ENCODE data around the gene PDK2.

The PDK2 gene

DNA sequence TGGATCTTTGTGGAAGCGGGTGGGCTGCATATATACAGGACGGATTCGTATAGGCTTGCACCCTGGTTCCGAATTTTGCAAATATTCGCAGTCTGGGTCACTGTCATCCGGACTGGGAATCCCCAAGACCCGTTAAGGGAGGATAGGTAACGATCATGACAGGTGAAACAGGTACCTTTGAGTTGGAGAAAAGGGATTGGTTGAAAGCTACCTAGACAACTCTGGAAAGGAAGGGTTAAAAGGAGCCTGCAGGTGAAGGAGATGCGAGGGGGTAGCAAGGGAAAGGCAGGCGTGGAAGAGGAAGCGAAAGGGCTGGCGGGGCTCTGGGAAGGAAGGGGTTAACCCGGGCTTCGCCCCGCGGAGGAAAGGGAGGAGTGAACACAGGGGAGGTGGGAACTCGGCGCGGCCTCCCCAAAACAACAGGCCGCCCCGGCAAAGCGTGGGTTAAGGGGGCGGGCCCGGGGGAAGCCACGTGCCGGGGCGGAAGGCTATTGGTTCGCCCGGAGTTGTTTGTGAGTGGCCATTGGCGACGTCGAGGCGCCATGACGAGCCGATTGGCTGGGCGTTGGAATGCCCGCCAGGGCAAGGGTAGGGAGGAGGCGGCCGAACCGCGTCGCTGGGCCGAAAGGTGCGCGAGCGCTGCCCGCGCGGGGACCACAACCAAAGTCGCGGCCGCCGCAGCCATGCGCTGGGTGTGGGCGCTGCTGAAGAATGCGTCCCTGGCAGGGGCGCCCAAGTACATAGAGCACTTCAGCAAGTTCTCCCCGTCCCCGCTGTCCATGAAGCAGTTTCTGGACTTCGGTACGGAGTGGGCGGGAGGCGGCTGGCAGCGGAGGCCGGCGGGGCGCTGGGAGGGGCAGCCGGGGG is at the start of gene PDK2:
PDK2 (plus strand) TSS at position 599 of the 867 bp plus-strand sequence; CDS start at position 684, 85 bp downstream.
- peak; percentile 96 for DNase-seq

DNA sequence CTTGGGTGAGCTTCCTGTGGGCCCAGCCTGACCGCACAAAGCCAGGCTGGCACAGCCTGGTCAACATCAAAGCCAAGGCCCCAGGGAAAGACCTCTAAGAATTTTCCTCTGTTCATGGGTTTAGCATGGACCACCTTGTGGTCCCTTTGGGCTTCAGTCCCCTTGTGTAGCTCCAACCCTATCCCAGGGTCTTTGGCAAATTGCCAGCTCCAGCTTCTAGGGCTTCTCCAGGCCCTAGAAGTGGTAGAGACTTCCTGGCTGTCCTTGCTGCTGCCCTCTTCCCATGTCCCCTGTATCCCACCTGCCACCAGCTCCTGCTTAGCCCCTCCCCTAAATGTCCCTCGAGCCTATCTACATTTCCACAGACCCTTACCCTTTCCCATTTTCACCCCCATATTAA is 49.0 kb upstream of the PDK2 start:
- DNase-seq, result no peak

DNA sequence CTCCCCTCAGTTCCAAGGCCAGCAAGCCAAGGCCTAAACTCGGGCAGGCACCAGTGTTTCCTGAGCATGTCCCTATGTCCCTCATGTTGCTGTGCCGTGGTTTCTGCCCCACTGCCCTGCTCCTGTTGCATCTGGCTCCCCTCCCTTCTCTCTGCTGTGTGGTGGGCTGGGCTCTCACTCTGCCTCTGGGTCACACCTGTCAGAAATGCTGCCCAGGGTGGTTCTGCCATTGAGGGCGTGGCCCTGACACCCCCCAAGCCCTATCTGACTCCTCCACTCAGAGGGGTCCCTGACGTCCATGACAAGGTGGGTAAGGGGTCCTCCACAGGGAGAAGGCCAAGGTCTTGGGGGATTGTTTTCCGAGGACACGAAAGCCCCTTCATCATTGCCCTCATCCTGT is 48.5 kb upstream of the PDK2 start:
- no peak for DNase-seq

DNA sequence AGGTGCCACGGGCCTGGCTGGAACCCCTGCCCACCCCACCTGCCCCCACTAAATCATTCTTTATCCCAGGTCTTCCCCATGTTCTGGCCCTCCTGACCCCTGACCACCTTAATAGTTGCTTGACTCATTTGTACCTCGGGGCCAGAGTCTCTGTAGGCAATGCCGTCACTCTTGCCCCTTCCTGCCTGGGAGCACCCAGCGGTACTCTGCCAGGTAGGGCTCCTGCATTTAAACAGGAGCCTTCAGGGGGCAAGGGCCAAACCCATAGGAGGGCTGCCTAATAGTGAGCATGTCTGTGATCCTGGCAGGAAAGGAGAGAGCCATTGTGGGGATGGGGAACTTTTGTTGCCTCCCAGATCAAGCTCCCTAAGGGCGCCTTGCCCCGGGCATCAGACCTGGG is 48.1 kb upstream of the PDK2 start:
- no peak for DNase-seq

DNA sequence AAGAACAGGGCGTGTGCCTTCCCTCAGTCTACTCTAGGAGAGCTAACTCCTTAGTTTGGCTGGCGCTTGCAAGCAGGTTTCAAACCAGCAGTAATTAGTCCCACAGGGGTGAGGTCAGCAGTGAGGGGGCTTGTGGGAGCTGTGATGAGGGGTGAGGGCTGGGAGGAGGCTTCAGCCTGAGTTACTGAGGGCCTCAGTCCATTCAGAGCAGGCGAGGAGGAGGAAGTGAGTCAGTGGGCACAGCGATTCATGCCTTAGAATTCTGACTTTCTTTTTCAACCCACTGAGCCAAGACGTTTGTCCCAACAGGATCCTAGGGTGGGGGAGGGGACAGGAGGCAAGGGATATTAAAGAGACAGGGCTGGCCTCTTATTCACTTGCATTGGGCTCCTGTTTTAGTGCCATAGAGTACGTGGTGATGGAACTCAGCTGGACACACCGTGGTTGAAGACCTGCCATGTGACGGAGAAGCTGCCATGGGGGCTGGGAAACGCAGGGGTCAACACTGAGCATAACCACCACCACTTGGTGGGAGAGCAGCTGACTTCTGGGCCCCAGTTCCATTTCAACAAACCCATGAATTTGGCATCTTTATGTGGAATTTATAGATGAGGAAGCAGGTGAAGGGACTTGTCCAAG is 47.5 kb upstream of the PDK2 start:
- DNase-seq, result no peak

DNA sequence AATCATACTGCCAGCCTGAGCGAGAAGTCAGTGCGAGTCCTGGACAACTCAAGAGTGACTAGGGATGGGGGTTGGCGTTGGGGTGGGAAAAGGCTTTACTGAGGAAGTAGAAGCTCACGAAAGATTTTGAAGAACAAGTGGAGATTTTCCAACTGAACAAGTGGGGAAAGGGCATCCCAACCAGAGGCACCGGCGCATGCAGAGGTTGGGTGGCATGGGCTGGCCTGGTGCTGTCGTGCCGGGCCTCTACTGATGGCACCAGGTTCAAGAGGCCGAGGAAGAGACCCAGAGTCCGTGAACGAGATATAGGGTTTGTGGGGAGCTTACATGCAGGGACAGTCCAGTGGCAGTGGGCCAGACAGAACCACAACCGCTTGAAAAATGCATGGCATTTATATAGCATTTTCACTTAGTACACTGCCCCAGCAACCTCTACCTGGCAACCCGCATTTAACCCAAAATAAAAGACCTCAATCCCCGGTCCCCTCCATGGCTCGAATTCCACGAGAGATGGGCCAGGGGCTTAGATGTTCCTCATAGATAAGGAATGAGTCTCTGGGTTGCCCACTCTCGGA is 46.9 kb upstream of the PDK2 start:
- no peak for DNase-seq

DNA sequence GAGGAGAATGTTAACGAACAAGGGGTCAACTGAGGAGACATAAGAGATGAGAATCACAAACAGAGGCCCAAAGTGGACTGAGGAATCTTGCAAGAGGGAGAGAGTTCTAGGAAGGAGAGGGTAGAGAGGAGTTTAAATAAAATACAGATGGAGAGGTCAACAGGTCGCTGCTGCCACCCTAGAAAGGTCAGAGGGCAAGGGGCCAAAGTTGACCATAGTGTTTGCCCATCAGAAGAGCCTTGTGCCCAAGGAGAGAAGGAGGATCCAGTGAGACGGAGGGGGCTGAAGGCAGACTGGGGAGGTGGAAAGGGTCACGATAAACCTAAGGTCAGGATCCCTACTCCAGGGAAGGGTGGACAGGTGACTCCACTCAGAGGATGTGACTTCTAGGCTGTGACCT is 46.2 kb upstream of the PDK2 start:
- no peak for DNase-seq

DNA sequence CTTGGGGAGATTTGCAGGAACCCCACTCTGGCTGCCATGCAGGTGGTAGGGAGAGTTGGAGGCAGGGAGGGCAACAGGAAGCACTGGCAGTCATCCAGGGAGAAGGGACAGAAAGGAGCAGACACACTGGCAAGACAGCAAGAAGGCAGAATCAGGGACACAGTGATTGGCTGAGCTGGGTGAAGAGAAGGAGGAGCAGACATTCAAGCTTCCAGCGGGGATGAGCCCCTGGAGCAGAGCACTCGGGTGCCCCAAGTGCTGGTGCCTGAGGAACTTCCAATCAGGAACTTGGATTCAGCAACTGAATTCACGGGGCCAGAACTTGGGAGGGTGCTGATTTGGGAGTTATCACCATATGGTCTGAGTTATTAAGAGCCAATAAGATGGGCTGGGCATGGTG is 45.5 kb upstream of the PDK2 start:
- no peak for DNase-seq

DNA sequence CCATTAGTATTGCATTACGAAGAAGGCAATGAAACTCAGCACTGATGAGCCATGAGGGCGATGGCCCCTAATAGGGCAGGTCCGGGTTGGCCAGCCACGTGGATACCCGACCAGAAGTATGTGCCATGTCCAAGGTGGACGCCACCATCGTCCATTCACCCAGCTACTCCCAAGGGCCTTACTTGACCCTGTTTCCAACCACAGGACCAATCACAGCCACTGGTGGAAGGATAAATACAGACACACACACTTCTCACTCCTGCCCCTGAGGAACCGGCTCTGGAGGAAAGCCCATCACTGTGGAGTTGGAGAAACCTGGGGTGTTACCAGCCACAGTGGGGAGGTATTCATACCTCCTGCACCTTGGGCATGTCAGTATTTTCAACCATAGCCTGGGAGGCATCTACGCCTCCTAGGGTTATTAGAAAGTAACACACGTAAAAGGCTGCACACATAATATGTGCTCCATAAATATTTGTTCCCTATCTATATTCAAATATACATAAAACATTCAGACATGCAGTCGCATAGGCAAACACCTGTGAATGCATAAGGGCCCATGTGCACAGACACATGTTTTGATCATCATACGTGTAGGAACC is 44.6 kb upstream of the PDK2 start:
- DNase-seq, result no peak

DNA sequence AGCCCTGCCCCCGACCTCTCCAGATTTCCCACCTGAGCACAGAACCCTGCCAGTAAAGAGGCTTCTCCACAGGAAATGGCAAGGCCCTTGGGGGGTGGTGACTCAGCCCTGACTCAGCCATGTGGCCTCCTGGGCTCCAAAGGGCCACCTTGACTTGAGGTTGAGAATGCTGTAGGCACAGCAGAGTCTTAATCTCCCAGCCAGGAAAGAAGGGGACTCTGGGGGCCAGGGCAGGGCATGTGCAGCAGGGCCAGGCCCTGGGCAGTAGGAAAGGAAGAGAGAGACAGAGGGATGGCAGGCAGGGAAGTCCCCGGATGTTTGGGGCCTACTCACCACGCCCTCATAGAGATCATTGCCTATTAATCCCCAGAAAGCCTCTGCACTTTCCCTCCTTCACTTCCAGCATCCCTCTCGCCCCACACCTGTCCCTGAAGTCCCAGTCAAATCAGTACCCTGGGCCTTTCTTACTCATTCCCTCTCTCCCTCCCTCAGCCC is 44.0 kb upstream of the PDK2 start:
- DNase-seq, result peak; percentile 8

DNA sequence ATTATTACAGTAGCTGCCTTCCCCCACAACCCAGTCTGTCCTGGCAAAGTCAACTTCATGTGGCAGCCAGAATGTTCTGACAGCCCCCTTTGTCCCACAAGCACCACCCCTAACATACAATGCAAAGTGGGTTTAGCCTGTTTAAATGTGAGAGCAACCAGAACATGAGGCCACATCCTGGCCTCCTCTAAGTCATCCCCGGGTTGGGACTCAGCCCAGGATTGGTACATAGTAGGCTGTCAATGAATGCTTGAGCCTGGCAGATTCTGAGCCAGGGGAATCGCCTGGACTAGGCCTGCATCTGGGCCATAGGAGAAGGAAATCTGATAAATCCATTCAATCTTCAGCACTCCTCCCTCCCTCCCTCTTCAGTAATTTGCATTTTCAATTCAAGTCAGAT is 43.5 kb upstream of the PDK2 start:
- no peak for DNase-seq

DNA sequence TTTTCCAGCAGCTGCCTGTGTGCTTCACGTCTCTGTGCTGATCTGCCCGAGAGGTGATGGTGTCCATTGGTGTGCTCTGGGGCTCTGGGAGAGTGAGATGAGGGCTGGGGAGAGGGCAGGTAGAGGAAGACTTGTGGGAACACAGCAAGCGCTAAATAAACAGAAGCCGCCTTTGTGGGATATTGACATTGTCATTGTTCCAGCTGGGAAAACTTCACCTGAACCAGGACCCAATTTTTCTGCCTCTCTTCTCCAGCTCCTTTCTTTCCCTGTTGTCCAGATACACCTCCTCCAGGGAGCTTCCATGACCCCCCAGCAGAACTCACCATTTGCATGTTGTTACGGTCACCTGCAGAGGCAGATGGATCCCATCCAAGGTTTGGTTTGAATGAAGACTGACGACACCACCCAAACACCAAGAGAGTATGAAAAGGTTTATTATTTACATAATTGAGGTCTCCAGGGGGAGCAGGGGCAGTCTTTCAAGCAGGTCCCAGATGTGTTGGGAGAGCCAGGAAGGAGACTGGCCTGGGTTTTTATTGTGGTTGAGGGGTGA is 42.8 kb upstream of the PDK2 start:
- DNase-seq, result peak; percentile 86

DNA sequence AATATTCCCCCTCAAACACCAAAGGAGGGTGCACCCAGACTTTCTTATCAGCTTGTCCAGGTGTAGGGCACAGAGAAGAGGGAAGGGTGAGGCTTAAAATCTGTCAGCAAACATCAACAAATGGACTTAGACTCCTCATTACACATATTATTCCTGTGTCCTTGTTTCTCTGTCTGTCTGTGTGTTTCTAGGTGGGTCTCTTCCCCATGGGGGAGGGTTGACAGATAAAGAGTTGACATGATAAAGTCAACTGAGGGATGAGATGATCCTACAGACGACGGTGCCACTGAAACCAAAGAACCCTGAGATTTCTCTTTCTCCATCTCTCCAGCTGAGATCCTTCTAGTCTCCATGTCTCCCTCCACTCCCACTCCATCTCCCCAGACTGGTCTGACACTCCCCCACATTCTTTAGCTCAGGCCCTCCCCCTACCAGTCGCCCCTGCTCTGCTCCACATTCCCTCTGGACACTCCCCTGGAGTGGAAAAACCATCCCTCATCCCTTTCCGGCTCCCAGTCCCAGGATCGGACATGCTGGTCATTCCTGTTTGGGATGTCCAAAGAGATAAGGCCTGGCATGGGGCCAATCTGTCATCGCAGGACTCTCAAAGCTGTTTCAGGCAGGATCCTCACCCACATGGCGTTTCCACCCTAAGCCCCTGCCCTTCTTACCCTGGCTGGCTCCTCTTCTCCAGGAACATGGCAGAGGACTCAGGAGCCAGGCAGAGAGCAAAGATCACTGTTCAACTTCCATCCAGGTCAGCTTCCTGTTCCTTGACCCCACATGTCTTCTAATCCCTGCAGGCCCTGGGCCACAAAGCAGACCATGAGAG is 42.1 kb upstream of the PDK2 start:
- no peak for DNase-seq

DNA sequence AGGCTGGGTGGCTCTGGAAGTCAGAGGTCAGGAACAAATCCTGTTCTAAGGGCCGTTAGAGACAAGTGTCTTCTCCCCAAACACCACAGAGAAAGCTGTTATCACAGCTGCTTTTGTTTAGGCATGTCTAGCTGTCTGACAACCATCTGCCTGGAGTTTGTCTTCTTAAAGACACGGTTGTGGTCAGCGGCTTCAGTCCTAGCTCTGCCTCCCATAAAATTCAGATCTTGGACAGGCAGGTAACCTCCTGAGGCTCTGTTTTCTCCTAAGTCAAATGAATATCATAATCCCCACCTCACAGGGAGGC is 41.5 kb upstream of the PDK2 start:
- DNase-seq, result no peak

DNA sequence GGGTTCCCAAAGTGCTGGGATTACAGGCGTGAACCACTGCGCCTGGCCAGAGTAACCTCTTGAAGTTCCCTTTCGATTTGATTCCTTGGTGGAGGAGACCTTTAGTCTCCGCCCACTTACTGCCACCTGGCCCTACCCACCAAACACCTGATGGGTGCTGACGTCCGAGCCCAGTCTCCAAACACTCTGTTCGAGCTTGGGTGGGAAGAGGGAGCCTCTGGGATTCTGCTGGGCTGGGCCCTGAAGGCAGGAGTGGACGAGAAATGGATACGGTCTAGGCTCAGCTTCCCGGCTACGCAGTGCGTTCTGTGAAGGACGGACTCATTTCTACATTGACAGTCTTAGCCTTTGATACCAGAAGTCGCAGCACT is 40.1 kb upstream of the PDK2 start:
- peak; percentile 90 for DNase-seq

DNA sequence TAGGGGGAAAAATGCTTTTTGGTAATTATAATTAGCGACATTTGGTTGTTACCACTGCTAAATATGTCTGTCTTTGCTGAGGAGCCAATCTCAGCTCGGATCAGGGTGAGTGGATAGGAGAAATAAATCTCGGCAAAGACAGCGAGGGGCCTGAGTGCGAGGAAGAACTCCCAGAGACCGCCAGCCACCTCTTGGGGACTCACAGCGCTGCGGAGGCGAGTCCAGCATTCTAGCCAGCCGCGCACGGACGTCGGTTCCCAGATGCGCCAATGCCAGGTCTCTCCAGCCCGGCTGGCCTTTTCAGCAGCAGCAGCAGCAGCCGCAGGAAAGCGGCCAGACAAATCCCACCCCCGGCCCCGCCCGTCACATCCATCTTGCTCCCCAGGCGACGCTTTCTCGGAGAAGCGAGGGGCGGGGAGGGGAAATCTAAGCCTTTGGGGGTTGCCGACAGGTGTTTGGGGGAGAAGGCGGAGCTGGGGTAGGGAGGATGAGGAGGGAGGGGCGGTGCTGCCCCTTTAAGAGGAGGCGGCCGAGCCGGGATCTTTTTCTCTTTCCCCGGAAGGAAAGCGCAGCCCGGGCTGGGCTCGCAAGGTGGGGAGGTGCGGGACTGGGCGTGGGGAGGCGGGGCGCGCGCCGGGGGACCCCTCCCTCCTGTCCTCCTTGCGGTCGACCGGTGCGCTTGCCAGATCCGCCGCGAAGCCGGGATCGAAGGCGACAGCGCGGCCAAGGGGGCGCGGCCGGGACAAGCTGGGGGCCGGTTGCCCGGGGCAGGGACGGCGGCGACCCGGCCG is 39.5 kb upstream of the PDK2 start, which contains the start of gene ITGA3:
ITGA3 (plus strand) TSS at position 685 of the 791 bp plus-strand sequence. CDS start 330 bp downstream, outside the sequence.
- DNase-seq, result peak; percentile 92

DNA sequence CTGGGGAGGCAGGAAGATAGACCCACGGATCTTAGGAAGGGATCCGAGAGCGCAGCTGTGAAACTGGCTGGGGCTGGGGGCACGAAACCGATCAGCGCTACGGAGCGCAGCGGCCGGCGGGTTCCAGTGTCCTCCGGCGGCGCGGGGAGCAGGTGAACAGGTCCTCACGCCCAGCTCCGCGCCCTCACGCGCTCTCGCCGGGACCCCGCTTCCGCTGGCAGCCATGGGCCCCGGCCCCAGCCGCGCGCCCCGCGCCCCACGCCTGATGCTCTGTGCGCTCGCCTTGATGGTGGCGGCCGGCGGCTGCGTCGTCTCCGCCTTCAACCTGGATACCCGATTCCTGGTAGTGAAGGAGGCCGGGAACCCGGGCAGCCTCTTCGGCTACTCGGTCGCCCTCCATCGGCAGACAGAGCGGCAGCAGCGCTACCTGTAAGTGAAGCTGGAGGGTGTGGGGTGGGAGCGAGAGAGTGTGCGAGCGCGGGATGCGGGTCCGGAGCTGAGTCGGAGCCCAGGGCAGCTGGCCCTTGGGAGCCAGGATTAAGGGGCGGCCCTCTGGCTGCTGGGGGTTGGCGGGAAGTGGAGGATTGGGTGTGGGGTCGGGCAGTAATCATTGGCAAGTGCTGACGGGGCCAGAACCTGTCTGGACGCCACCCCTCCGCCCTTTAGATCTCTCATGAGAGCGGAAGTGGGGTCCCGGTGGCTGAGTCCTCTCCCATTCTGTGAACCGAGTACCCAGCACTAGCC is 38.8 kb upstream of the PDK2 start:
- peak; percentile 76 for DNase-seq

DNA sequence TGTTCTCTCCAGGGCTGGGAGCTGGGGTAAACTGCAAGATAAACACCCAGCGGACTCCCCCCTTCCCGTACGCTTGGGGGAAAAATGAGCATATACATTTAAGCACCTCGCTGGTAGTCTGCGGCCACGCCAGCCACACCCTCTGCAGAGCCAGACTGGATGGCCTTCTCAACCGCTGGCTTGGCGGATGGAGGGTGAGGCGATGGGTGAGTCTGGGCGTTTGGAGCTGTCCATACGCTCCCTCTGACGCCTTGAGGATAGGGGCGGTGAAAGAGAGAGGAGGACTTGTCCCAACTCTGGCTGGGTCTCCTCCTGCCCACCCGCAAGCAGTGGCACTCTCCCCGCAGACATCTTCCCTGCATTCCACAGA is 38.2 kb upstream of the PDK2 start:
- no peak for DNase-seq

DNA sequence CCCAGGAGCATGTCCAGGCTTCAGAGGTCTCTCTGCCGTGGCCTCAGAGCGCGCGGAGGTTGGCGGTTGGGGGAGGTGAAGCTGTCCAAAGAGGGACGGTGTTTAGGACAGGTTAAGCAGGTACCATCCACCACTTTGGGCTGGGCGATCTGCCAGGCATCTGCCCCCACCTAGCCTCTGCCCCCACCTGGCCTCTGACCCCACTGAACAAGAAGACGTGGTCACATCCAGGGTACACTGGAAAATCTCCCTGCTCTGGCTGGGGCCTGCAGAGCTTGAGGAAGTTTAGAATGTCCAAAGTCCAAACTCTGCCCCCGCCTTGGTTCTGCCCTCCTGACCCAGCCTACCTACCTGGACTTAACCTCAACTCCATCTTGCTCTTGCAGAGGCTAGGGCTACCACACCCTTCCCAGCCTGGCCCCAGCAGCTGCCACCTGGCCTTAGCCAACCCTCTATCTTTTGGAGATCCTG is 37.6 kb upstream of the PDK2 start:
- DNase-seq, result no peak

DNA sequence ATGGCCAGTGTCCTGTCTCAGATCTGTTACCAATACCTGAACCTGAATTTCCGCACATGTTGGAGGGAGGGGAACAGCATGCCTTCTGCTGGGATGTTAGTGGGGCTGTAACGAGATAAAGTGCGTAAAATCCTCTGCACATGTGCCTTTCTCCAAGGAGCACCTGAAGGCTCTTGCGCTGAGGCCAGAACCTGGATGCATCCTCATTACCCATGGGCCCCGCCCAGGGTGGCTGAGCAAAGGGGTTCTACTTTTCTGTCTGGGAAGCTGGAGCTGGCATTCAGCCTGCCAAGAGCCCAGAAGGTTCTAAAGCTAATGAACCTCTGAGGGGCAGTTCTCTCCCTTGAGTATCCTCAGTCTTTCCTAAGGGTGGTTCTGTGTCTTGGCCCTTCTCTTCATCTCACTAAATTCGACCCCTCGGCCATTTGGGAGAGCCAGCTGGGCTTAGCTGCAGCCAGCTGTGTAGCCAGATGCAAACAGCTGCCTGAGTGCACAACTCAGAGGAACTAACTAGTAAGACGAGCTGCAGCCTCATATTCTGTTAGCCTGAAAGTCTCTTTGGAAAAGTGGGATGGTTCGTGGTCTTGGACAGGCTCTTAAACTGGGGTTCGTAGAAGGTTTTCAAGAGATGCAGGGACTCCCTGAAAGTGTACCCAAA is 36.7 kb upstream of the PDK2 start:
- no peak for DNase-seq
